GM18502 (cell line): ENCODE results near the gene KYNU.
"Not testable (repeated sequence)": the region's sequence is repeated elsewhere in the genome, so short reads cannot be mapped to it uniquely, and the experiment has no call there.

Experiments
- ATAC-seq: cut with Tn5 transposase; IDR thresholded peaks from one replicate; pipeline ENCODE4 v1.9.1; 2021; ENCODE audit warnings: mild to moderate bottlenecking; ENCODE audit not compliant: unreplicated experiment, poor library complexity

Gene KYNU

GRCh38 chr2:142877216-142877838 is at the start of gene KYNU:
TSS of gene KYNU (plus strand) at chr2:142877664. CDS start at chr2:142885368, 7,704 bp downstream.
- ATAC-seq = peak; percentile 61

- ATAC-seq = no peak
Observed at GRCh38 chr2:142834021-142834420, 43.4 kb upstream of the KYNU start.

DNA sequence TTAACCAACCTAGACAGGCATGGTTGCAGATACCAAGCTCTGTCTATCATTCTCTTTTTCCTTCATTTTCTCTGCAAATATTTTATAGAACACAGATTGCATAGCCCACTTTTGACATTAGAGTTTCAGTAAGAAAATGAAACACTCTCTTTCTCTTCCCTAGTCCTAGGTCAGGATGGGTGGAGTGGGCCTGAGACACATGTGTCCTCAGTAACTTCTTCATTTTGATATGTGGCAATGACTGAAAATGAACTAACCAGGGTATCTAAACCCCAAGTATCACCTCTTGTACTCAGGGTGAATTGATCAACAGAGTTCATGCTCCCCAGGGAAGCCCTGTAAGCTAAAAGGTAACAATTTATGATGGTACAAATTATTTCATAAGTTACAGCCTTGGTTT is 37.0 kb upstream of the KYNU start:
- ATAC-seq = no peak

DNA sequence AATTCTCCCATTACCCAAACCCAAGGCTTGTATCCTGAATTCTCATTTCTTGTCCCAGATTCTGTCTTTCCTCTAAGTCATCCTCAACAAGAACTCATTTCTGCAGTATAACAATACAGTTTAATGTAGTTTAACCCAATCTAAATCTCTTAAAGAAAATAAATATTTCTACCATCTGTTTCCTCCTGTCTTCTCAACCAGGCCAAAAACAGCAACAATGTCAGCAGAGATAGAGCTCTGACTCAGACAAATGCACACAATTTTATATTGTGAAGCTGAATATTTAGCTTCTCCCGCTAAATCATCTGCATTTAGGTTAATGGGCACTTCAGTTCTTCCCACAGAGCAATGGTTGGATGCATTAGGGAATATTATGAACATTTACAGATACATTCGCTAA is 35.7 kb upstream of the KYNU start:
- no peak for ATAC-seq

GRCh38 chr2:142842369-142842768 is 35.1 kb upstream of the KYNU start:
- no peak for ATAC-seq

GRCh38 chr2:142843731-142844130 is 33.7 kb upstream of the KYNU start:
- no peak for ATAC-seq

DNA sequence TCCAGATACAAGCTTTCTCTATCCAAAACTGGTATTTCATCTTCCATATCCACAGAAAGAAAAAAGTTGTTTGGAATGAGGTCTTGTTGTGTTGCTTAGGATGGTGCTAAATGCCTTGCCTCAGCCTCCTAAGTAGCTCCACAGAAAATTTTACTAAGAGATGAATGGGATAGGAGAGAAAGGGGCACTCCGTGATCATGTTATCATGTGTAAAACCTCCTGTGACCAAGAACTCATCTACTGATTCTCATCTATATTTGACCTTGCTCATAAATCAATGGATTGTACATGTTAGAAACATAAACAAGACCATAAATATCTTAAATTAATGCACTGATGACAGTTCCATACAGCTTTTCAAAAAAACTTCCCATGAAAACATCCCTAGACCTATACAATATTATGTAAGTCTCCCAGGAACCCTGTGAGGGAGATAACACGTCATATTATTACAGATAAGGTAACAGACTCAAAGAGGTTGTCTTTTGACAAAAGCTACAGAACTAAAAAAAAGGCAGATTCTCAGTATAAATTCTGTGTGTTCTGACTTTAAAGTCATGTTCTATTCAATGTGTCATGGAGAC is 29.3 kb upstream of the KYNU start:
- no peak for ATAC-seq

DNA sequence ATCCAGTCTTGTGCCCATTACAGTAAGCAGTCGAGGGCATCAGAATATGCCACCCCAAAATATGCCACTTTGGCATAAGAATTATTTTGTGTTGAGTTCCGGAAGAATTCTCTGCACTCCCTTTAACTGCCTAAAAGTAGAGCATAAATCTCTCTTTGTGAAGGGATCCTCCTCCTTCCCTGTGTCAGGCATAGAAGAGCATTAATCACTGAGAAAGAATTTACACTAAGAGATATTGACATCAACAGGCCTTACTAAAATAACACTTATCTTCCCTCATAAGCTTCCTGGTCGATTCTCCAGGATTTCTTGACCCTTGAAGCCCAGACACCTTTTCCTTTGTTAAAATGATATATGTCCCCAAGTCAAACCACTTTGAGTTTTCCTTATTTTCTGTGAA is 27.6 kb upstream of the KYNU start:
- no peak for ATAC-seq

GRCh38 chr2:142853912-142854311 is 23.6 kb upstream of the KYNU start:
- ATAC-seq = no peak

- ATAC-seq = no peak
Observed at GRCh38 chr2:142857256-142858164, 20.0 kb upstream of the KYNU start.

DNA sequence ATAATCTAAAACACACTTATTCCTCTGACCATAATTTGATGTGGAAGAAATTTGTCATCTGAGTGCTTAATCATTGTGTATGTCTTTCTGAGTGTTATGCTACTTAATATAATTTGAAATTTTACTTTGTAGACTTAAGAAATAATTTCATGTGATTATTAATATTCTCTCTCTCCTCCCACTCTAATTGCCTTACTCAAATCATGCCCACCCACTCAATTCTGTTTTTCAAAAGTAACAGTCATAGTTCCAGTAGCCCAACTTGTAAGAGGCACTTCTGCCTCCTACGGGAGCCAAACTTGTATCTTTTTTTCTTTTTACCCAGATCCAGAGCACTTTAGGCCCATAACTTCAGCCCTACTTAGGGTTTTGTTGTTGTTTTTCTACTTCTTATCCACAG is 18.5 kb upstream of the KYNU start:
- no peak for ATAC-seq

DNA sequence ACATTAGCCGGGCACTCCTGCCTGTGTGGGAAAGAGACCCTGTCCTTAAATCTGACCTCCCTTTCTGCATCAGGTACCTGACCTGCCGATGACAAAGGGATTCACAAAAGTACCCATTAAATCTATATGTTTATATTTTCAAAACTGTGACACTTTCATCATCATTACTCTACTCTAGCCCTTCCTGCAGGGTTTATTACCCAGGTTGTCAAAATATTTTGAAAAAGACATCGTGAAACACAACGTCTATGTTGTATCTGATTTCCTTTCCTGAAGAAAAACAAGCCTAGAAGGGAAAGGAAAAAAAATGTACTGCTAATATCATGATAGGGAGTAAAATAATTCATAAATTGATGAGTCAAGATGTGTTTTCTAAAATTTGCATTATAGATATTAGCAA is 15.2 kb upstream of the KYNU start:
- no peak for ATAC-seq

- no peak for ATAC-seq
Observed at GRCh38 chr2:142862847-142863246, 14.6 kb upstream of the KYNU start.

GRCh38 chr2:142863485-142863961 is 13.9 kb upstream of the KYNU start:
- ATAC-seq = no peak

DNA sequence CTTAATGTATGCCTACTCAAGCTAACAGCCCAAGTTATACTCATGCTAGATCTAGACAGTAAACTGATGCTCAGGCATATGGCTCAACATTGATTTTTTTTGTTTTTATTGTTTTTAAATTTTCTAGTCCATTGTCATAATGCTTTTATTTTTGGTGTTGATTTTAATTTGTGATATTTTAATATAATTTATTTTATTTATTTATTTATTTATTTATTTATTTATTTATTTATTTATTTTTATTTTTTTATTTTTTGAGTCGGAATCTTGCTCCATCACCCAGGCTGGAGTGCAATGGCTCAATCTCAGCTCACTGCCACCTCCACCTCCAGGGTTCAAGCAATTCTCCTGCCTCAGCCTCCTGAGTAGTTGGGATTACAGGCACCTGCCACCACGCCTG is 12.9 kb upstream of the KYNU start:
- not testable (repeated sequence) for ATAC-seq

DNA sequence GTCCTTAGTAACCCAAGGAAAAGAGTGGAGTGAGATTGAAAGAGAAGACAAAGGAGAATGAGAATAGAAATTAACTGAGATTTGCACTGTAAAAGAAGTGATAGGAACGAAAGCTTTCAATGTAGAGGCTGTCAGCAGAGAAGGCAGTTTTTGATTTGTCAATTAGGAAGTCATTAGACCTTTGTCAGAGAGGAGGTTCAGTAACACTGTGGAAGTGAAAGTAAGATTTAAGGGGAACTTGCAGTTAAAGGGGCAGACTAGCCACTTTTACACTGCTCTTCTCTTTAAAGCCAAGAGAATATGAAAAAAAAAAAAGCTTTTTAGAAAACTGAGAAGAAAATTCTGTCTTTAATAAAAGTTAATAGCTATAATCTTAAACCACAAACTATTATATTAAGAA is 11.5 kb upstream of the KYNU start:
- ATAC-seq = peak; percentile 93

DNA sequence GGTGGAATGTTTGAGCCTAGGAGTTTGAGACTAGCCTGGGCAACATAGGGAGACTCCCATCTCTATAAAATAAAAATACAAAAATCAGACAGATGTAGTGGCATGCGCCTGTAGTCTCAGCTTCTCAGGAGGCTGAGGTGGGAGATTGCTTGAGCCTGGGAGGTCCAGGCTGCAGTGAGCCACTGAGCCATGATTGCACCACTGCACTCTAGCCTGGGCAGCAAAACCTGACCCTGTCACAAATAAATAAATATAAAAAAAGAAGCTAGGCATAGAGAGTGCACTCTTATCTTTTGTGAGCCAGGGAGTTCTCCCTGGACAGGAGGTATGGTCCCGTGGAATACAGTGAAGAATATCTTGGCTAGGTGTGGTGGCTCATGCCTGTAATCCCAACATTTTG is 11.0 kb upstream of the KYNU start:
- peak; percentile 29 for ATAC-seq

- no peak for ATAC-seq
Observed at GRCh38 chr2:142867136-142867535, 10.3 kb upstream of the KYNU start.

DNA sequence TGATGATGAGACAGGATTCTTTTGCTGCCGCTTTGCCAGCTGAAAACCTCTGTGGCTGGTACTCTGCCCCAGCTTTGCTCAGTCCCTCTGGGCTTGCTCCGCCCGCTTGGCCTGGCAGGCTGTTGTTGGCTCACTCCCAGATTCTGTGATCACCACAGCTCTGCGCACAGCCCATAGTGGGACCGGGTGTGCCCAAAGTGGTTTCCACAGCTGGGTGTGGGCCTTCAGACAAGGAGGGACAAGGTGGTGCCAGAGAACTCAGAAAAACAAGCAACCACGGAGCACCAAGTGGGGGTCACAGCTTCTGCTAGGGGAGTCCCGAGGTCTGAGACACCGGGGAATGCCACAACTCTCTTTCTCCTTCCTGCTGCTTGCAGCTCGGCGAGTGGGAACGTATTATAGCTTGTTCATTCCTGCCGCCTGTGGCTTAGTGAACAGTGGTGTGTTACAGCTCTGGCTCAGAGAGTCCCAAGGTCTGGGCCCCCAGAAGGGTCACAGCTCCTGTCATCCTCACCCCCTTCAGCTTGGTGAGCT is 9.2 kb upstream of the KYNU start:
- peak; percentile 42 for ATAC-seq

GRCh38 chr2:142869065-142869460 is 8.4 kb upstream of the KYNU start:
- ATAC-seq = not testable (repeated sequence)
